Activated T-helper 2 cell treated with anti-CD3 and anti-CD28 coated beads, Interferon-gamma antibody, Interleukin-2, Interleukin-4, amounts not matched to agents 10 μg/mL and 5 μg/mL and 100 μg/mL, durations not matched to agents 14 hours and 24 hours and 36 hours (primary cell): ENCODE measurements around the gene CFAP58. TPM values are rescaled to one million over a fixed set of nuclear protein-coding genes. Genes with fewer than 3 reads are reported as not detected.

ENCODE experiments used
- DNase-seq: peaks from one replicate; pipeline ENCODE4 v3.0.0; 2021; ENCODE audit warnings: low spot score
- H3K27ac Mint-ChIP-seq: one replicate; pipeline ENCODE4 v1.8.0; 2021; ENCODE audit warnings: mixed read lengths
- H3K27me3 Mint-ChIP-seq: one replicate; pipeline ENCODE4 v1.8.0; 2021; ENCODE audit warnings: low read depth, mixed read lengths
- H3K36me3 Mint-ChIP-seq: one replicate; pipeline ENCODE4 v1.8.0; 2021; ENCODE audit warnings: low read depth, mixed read lengths
- H3K4me1 Mint-ChIP-seq: one replicate; pipeline ENCODE4 v1.8.0; 2021; ENCODE audit warnings: low read depth, mixed read lengths
- H3K4me3 Mint-ChIP-seq: one replicate; pipeline ENCODE4 v1.8.0; 2021; ENCODE audit warnings: low read depth, mild to moderate bottlenecking, moderate library complexity, mixed read lengths
- H3K9me3 Mint-ChIP-seq: one replicate; pipeline ENCODE4 v1.8.0; 2021; ENCODE audit warnings: mixed read lengths
- intact Hi-C: fragments of 100-400 bp; cut with micrococcal nuclease; formaldehyde crosslinking; loops from one replicate; pipeline ENCODE4 v1.15.1; 2023
- total RNA-seq: library from RNA; stranded (reverse); gene quantifications from 2 replicates; pipeline ENCODE4 v1.2.3, GENCODE V29; 2022

CFAP58 gene
- total RNA-seq, 1 donor from 2014 or later, result 1.1 TPM

GRCh38 chr10:104416851-104417250, 63.2 kb downstream of the CFAP58 start:
- no peaks in the 10 kb centered on the region for H3K4me1 Mint-ChIP-seq
- no peak for DNase-seq
- H3K4me3 Mint-ChIP-seq, result no peak overlapping the region
- H3K27me3 Mint-ChIP-seq, result peaks cover 4% of the 10 kb centered on the region
- no peaks in the 10 kb centered on the region for H3K36me3 Mint-ChIP-seq
- intact Hi-C loops, result no loop called here
- H3K9me3 Mint-ChIP-seq, result no peaks in the 10 kb centered on the region
- H3K27ac Mint-ChIP-seq, result no peak overlapping the region

DNA sequence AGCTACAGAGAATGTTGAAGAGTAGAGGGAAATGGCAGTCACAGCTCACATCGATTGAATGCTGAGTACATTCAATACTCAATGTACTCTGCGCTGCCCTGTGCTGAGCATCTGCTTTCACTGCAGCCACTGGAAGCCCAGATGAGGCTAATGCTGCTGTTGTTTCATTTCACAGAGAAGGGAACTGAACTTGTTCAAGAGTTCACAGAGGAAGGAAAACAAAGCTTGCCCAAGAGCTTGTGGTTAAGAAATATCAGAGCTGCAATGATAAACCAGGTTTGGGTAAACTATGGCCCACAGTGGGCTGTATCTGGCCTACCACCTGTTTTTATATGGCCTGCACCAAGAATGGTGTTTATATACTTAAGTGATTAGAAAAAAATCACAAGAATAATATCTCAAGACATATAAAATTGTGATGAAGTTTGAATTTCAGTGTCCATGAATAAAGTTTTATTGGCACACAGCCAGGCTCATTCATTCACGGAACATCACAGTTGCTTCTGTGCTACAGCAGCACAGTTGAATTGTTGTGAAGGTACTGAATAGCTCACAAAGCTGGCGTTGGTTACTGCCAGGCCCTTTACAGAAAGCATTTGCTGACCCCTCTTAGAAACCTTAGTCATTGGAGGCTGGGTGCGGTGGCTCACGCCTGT, 64.1 kb downstream of the CFAP58 start:
- no peaks in the 10 kb centered on the region for H3K4me1 Mint-ChIP-seq
- peaks cover 4% of the 10 kb centered on the region for H3K27me3 Mint-ChIP-seq
- no peaks in the 10 kb centered on the region for H3K9me3 Mint-ChIP-seq
- no peak overlapping the region for H3K4me3 Mint-ChIP-seq
- no peak overlapping the region for H3K27ac Mint-ChIP-seq
- H3K36me3 Mint-ChIP-seq, result no peaks in the 10 kb centered on the region
- no peak for DNase-seq
- intact Hi-C loops, result no loop called here

- no peak for DNase-seq
- no peak overlapping the region for H3K4me3 Mint-ChIP-seq
- H3K4me1 Mint-ChIP-seq, result peaks cover 9% of the 10 kb centered on the region
- no peaks in the 10 kb centered on the region for H3K9me3 Mint-ChIP-seq
- peaks cover 4% of the 10 kb centered on the region for H3K27me3 Mint-ChIP-seq
- intact Hi-C loops, result no loop called here
- H3K27ac Mint-ChIP-seq, result no peak overlapping the region
- H3K36me3 Mint-ChIP-seq, result no peaks in the 10 kb centered on the region
These were observed 71.1 kb downstream of the CFAP58 start for GRCh38 chr10:104424719-104425118.

GRCh38 chr10:104427989-104428388, 74.4 kb downstream of the CFAP58 start:
- peaks cover 6% of the 10 kb centered on the region for H3K27me3 Mint-ChIP-seq
- H3K27ac Mint-ChIP-seq, result no peak overlapping the region
- peaks cover 9% of the 10 kb centered on the region for H3K4me1 Mint-ChIP-seq
- no peak for DNase-seq
- no peak overlapping the region for H3K4me3 Mint-ChIP-seq
- no peaks in the 10 kb centered on the region for H3K36me3 Mint-ChIP-seq
- no peaks in the 10 kb centered on the region for H3K9me3 Mint-ChIP-seq
- intact Hi-C loops, result no loop called here

GRCh38 chr10:104429846-104430245, 76.2 kb downstream of the CFAP58 start:
- Mint-ChIP-seq H3K4me3 (no peak overlapping the region), H3K9me3 (no peaks in the 10 kb centered on the region), H3K4me1 (peaks cover 3% of the 10 kb centered on the region), H3K27ac (no peak overlapping the region), H3K36me3 (no peaks in the 10 kb centered on the region), H3K27me3 (peaks cover 9% of the 10 kb centered on the region)
- intact Hi-C loops, result no loop called here
- DNase-seq, result no peak

- H3K4me3 Mint-ChIP-seq, result no peak overlapping the region
These were observed 76.7 kb downstream of the CFAP58 start for GRCh38 chr10:104430360-104430759.

GRCh38 chr10:104433669-104434068, 80.0 kb downstream of the CFAP58 start:
- H3K4me1 Mint-ChIP-seq, result no peaks in the 10 kb centered on the region
- no peak for DNase-seq
- H3K4me3 Mint-ChIP-seq, result no peak overlapping the region
- H3K9me3 Mint-ChIP-seq, result no peaks in the 10 kb centered on the region
- H3K27me3 Mint-ChIP-seq, result peaks cover 14% of the 10 kb centered on the region
- H3K27ac Mint-ChIP-seq, result no peak overlapping the region
- no peaks in the 10 kb centered on the region for H3K36me3 Mint-ChIP-seq
- intact Hi-C loops, result no loop called here

More at GRCh38 chr10:104430360-104430759, 76.7 kb downstream of the CFAP58 start:
- no peaks in the 10 kb centered on the region for H3K4me1 Mint-ChIP-seq
- H3K9me3 Mint-ChIP-seq, result no peaks in the 10 kb centered on the region
- DNase-seq, result no peak
- H3K36me3 Mint-ChIP-seq, result no peaks in the 10 kb centered on the region
- intact Hi-C loops, result no loop called here
- peaks cover 11% of the 10 kb centered on the region for H3K27me3 Mint-ChIP-seq
- no peak overlapping the region for H3K27ac Mint-ChIP-seq

GRCh38 chr10:104434601-104435000, 81.0 kb downstream of the CFAP58 start:
- Mint-ChIP-seq H3K27me3 (peaks cover 14% of the 10 kb centered on the region), H3K9me3 (no peaks in the 10 kb centered on the region), H3K27ac (no peak overlapping the region), H3K4me1 (no peaks in the 10 kb centered on the region), H3K36me3 (no peaks in the 10 kb centered on the region), H3K4me3 (no peak overlapping the region)
- intact Hi-C loops, result no loop called here
- no peak for DNase-seq

GRCh38 chr10:104435822-104436221, 82.2 kb downstream of the CFAP58 start:
- no peak overlapping the region for H3K27ac Mint-ChIP-seq

GRCh38 chr10:104437226-104437625, 83.6 kb downstream of the CFAP58 start:
- H3K4me1 Mint-ChIP-seq, result peaks cover 2% of the 10 kb centered on the region
- H3K36me3 Mint-ChIP-seq, result no peaks in the 10 kb centered on the region
- intact Hi-C loops, result no loop called here
- H3K9me3 Mint-ChIP-seq, result no peaks in the 10 kb centered on the region
- no peak overlapping the region for H3K4me3 Mint-ChIP-seq
- H3K27ac Mint-ChIP-seq, result no peak overlapping the region
- peaks cover 17% of the 10 kb centered on the region for H3K27me3 Mint-ChIP-seq
- DNase-seq, result no peak

More at GRCh38 chr10:104435822-104436221, 82.2 kb downstream of the CFAP58 start:
- no peak for DNase-seq
- H3K27me3 Mint-ChIP-seq, result peaks cover 16% of the 10 kb centered on the region
- H3K9me3 Mint-ChIP-seq, result no peaks in the 10 kb centered on the region
- no peak overlapping the region for H3K4me3 Mint-ChIP-seq
- H3K4me1 Mint-ChIP-seq, result no peaks in the 10 kb centered on the region
- no peaks in the 10 kb centered on the region for H3K36me3 Mint-ChIP-seq
- intact Hi-C loops, result no loop called here

- no peaks in the 10 kb centered on the region for H3K36me3 Mint-ChIP-seq
- DNase-seq, result no peak
- intact Hi-C loops, result no loop called here
- peaks cover 2% of the 10 kb centered on the region for H3K4me1 Mint-ChIP-seq
- H3K9me3 Mint-ChIP-seq, result no peaks in the 10 kb centered on the region
- peaks cover 12% of the 10 kb centered on the region for H3K27me3 Mint-ChIP-seq
- no peak overlapping the region for H3K27ac Mint-ChIP-seq
- H3K4me3 Mint-ChIP-seq, result no peak overlapping the region
These were observed 86.6 kb downstream of the CFAP58 start for GRCh38 chr10:104440221-104440620.

GRCh38 chr10:104441329-104442000, 87.8 kb downstream of the CFAP58 start:
- intact Hi-C loops, result no loop called here
- no peak overlapping the region for H3K4me3 Mint-ChIP-seq
- no peak overlapping the region for H3K27ac Mint-ChIP-seq
- H3K36me3 Mint-ChIP-seq, result no peaks in the 10 kb centered on the region
- H3K27me3 Mint-ChIP-seq, result peaks cover 10% of the 10 kb centered on the region
- peaks cover 2% of the 10 kb centered on the region for H3K4me1 Mint-ChIP-seq
- DNase-seq, result no peak
- no peaks in the 10 kb centered on the region for H3K9me3 Mint-ChIP-seq

DNA sequence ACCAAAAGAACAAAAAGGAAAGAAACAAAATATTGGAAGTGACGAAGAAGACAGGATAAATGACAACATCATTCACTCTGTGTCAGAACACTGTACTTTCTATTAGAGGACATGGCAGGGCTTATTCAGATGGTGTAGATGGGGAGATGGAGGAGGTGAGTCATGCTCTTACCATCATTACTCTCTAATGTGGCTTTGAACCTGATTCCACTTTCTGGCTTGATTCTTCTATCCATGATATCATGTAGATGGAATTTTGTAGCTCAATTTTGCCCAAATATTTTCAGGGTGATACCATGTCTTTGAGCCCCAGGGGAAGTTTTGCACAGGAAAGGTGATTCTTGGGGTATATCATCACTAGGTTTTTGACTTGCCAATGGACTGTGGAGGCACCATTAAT, 91.7 kb downstream of the CFAP58 start:
- H3K27me3 Mint-ChIP-seq, result peaks cover 22% of the 10 kb centered on the region
- no peak for DNase-seq
- H3K27ac Mint-ChIP-seq, result no peak overlapping the region
- H3K4me3 Mint-ChIP-seq, result no peak overlapping the region
- intact Hi-C loops, result no loop called here
- no peaks in the 10 kb centered on the region for H3K36me3 Mint-ChIP-seq
- no peaks in the 10 kb centered on the region for H3K9me3 Mint-ChIP-seq
- H3K4me1 Mint-ChIP-seq, result peaks cover 2% of the 10 kb centered on the region
